Mononuclear cell (primary cell): ENCODE data around the gene INTU. TPM values are rescaled to one million over a fixed set of nuclear protein-coding genes. Genes with fewer than 3 reads are reported as not detected.
"Not testable (repeated sequence)": the region's sequence is repeated elsewhere in the genome, so short reads cannot be mapped to it uniquely, and the experiment has no call there.

Source experiments
- H3K27me3 ChIP-seq: 2 replicates; pipeline ENCODE4 v1.6.0; 2011; ENCODE audit warnings: low read length, control low read depth; ENCODE audit not compliant: insufficient read depth
- H3K4me1 ChIP-seq: 2 replicates; pipeline ENCODE4 v1.5.1; 2011; ENCODE audit warnings: mild to moderate bottlenecking, low read length, control low read depth; ENCODE audit not compliant: insufficient read depth
- H3K4me3 ChIP-seq: 2 replicates; pipeline ENCODE4 v1.5.1; 2011; ENCODE audit warnings: mild to moderate bottlenecking, low read length, moderate library complexity
- H3K9me3 ChIP-seq: 2 replicates; pipeline ENCODE4 v1.5.1; 2011; ENCODE audit warnings: low read depth, mild to moderate bottlenecking, control low read depth, low read length
- total RNA-seq: library from RNA; depleted of rRNA; stranded (reverse); fragments of >200 nt; gene quantifications from one replicate; pipeline ENCODE4 v1.2.3, GENCODE V29; 2012

INTU gene
- total RNA-seq, 1 donor, result 0.10 TPM

DNA sequence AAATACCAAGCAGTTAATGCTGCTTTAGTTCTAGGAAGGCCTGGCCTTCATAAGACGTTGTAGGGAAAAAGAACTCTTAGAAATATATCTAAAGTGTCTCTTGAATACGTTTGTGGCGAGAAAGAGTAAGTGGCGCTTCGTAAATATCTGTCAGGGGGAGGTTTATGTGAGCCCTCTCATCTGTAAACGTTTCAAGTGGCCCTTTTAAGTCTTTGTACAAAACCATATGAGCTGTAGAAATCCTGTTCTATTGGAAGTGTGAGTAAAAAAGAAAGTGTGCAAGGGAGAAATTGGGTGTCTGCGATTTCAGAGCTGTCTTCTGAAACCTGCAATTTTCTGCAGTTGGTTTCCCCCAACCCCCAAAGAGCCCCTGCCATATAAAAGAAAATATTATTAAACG is 8.6 kb upstream of the INTU start:
- Histone ChIP-seq H3K27me3 (peaks cover 71% of the 10 kb centered on the region), H3K4me3 (no peak overlapping the region)

DNA sequence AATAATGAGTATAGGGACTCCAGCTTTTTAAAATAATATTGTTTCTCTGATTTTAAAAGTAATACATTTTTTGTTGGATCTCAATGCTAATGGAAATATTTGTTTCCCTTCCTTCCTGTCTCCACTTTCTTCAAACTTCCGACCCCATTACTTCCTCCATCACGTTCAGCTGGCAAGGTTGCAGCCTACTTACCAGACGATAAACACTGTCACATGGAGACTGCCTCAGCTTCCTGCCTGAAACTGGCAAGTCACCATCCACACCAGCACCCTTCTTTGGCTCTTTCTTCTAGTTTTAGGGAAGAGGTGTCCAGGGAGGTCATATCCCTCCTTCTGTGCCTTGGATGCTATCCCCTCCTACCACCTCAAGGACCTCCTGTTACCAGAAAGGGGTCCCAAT is 3.4 kb upstream of the INTU start:
- H3K4me3 ChIP-seq, result no peak overlapping the region
- H3K4me1 ChIP-seq, result peaks cover 9% of the 10 kb centered on the region
- peaks cover 32% of the 10 kb centered on the region for H3K27me3 ChIP-seq

More for the DNA sequence above, 8.6 kb upstream of the INTU start:
- Histone ChIP-seq H3K4me1 (peaks cover 13% of the 10 kb centered on the region), H3K9me3 (no peaks in the 10 kb centered on the region)

DNA sequence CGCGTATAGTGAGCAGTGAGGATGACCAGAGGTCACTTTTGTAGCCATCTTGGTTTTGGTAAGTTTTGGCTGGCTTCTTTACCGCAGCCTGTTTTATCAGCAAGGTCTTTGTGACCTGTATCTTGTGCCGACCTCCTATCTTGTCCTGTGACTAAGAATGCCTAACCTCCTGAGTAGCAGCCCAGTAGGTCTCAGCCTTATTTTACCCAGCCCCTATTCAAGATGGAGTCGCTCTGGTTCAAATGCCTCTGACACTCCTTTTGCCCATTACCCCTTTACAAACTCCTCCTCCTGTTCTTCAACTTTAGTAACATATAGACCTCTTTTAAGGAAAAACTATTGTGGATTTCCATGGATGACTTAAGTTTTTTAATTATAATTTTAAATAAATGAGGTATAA is 2.6 kb upstream of the INTU start:
- Histone ChIP-seq H3K9me3 (no peaks in the 10 kb centered on the region), H3K4me3 (no peak overlapping the region)

More for the DNA sequence above, 3.4 kb upstream of the INTU start:
- H3K9me3 ChIP-seq, result no peaks in the 10 kb centered on the region

DNA sequence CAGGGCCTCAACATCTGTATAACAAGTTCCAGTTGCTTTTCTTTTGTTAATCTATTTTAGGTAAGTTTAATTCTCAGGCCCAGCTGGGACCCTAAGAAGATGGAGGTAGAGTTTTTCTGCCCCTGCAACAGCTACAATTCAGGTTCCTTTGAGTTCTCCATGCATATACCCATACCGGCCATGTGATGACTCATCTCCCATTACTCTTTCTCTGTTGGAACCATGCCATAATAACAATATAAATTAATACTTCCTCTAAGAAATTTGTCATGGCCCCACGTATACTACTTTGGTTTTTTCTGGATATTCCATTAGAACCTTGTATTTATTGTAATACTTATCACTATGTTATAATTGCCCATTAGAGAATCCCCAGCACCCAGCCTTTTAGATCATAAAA is 1.3 kb upstream of the INTU start:
- Histone ChIP-seq H3K9me3 (no peaks in the 10 kb centered on the region), H3K4me1 (peaks cover 9% of the 10 kb centered on the region), H3K27me3 (peaks cover 16% of the 10 kb centered on the region), H3K4me3 (no peak overlapping the region)

More for the DNA sequence above, 2.6 kb upstream of the INTU start:
- Histone ChIP-seq H3K4me1 (peaks cover 9% of the 10 kb centered on the region), H3K27me3 (peaks cover 24% of the 10 kb centered on the region)

DNA sequence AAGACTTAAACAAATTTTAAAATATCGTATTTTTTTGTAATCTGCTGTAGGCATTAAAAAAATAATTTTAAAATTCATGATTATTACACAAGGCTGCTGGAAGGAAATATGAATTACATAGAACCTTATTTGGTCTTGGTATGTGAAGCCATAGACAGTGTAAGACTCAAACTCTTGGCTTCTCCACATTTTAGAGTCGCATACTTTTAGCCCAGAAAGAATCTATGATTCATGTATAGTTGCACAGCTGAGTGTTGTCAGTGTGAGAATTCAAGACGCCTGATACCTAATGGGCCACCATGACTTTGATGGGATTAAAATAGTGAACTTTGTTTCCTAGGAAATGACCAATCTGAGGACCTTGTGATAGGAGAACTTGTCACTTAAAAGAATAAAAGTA is 1.4 kb downstream of the INTU start:
- Histone ChIP-seq H3K4me3 (no peak overlapping the region), H3K27me3 (peaks cover 11% of the 10 kb centered on the region), H3K4me1 (peaks cover 9% of the 10 kb centered on the region), H3K9me3 (no peaks in the 10 kb centered on the region)

DNA sequence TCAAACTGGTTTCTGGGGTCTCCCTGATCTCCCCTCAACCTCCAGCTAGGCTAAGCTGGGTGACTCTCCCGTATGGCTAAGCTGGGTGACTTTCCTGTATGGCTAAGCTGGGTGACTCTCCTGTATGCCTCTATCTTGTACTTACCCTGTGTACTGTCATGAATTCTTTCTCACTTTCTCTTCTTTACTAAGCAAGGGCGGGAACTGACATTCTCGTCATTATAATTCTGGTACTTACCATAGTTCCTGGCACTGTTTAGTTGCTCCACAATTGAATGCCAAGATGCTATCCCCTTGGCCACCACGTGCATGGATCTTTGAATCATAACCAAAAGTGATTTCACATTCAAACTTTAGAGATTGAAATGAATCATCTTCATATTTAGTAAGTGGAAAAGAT is 8.8 kb downstream of the INTU start:
- H3K27me3 ChIP-seq, result no peaks in the 10 kb centered on the region
- no peaks in the 10 kb centered on the region for H3K9me3 ChIP-seq
- H3K4me1 ChIP-seq, result no peaks in the 10 kb centered on the region
- no peak overlapping the region for H3K4me3 ChIP-seq

DNA sequence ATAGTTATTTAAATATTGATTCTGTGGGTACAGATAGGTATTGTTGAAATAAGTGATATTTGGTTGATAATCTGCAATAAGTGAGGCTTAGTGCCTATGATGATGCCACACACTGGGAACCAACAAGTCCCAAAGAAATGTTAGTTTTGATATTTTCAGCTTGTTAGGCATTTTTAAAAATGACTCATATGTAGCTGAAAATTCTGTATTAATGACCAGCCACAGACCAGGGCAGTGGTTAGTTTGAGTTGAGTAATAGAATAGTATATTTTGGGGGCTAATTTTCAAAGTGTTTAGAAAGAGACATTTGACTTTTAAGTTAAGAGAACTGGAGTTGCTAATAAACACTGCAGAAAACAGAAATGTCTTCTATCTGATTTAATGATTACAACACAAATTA is 9.4 kb downstream of the INTU start:
- H3K4me3 ChIP-seq, result no peak overlapping the region
- no peaks in the 10 kb centered on the region for H3K9me3 ChIP-seq
- no peaks in the 10 kb centered on the region for H3K27me3 ChIP-seq
- no peaks in the 10 kb centered on the region for H3K4me1 ChIP-seq

DNA sequence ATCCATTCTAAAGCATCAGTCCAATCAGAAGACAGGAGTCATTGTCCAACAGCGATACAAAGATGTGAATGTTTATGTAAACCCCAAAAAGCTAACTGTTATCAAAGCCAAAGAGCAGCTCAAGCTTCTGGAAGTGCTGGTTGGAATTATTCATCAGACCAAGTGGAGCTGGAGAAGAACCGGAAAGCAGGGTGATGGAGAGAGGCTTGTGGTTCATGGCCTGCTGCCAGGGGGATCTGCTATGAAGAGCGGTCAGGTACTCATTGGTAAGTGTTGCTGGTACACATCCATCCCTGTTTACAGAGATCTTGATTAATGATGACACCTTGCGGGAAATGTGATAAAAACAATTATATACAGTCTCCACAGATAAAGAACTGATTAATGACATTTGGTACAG is 11.0 kb downstream of the INTU start:
- Histone ChIP-seq H3K27me3 (no peaks in the 10 kb centered on the region), H3K4me1 (no peaks in the 10 kb centered on the region), H3K4me3 (no peak overlapping the region), H3K9me3 (no peaks in the 10 kb centered on the region)

DNA sequence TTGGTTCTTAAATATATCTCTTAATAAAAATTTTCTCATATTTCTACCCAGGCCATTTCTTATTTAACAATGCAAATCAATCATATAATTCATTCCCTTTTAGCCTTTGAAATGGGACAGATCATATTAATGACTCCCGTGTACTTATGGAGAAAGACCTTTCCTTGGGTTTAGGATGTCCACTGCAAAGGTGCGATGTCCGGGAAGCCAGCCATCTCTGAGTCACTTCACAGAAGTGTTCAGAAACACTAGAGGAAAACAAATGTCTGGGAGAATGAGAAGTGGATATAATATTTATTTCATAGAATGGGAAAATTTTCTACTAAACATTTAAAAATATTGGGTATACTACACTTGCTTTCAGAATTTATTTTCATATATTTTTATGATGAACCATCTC is 15.3 kb downstream of the INTU start:
- no peaks in the 10 kb centered on the region for H3K9me3 ChIP-seq
- no peaks in the 10 kb centered on the region for H3K27me3 ChIP-seq
- no peaks in the 10 kb centered on the region for H3K4me1 ChIP-seq
- no peak overlapping the region for H3K4me3 ChIP-seq

DNA sequence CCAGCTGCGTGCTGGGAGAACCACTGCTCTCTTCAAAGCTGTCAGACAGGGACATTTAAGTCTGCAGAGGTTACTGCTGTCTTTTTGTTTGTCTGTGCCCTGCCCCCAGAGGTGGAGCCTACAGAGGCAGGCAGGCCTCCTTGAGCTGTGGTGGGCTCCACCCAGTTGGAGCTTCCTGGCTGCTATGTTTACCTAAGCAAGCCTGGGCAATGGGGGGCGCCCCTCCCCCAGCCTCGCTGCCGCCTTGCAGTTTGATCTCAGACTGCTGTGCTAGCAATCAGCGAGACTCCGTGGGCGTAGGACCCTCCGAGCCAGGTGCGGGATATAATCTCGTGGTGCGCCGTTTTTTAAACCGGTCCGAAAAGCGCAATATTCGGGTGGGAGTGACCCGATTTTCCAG is 22.8 kb downstream of the INTU start:
- not testable (repeated sequence) for H3K4me3 ChIP-seq, H3K27me3 ChIP-seq, H3K9me3 ChIP-seq, H3K4me1 ChIP-seq

DNA sequence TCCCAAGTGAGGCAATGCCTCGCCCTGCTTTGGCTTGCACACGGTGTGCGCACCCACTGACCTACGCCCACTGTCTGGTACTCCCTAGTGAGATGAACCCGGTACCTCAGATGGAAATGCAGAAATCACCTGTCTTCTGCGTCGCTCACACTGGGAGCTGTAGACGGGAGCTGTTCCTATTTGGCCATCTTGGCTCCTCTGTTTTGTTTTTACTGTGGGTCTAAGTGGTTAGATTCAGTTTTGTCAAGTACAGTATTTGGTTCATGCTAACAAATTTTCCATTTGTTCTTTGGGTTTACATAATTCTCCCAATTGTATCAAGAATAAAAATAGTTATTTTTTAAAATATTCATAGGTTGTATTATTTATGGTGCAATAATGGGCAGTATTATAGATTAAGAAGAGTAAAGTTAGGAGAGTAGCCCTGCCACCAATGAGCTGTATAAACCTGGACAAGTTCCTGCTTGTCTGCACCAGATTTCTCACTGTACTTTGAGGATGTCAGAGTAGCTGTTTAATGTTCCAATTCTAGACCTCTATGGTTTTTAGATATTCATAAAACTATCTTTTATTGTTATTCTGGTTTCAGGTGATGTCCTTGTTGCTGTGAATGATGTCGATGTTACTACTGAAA is 23.4 kb downstream of the INTU start:
- H3K27me3 ChIP-seq, result no peaks in the 10 kb centered on the region
- H3K4me3 ChIP-seq, result no peak overlapping the region
- no peaks in the 10 kb centered on the region for H3K4me1 ChIP-seq
- H3K9me3 ChIP-seq, result no peaks in the 10 kb centered on the region

DNA sequence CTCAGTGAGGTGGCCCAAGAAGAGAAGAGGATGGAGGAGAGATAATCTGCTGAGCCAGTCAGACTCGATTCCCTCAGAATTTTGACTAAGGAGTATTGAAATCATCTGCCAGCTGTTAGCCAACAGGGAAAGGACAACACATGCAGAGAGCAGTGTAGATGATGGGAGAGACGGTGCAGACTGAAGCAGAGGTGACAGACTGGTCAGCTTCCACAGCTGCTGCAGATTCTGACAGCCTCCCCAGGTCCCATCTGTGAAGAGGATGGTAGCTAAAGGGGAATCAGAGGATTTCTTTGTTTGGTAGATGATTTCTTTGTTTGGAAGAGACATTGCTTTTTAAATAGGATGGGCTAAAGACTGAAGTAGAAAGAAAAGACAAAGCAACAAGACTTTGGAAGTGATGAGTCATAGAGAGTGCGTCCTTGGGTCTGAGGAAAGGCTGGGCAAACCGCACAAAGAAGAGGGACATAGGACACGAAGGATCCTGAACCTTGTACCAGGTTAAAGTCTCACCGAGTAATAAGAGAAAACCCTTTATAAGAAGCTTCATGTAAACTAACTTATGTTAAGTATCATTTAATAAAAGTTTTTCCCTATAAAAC is 27.6 kb downstream of the INTU start:
- no peaks in the 10 kb centered on the region for H3K4me1 ChIP-seq
- no peaks in the 10 kb centered on the region for H3K9me3 ChIP-seq
- no peak overlapping the region for H3K4me3 ChIP-seq
- H3K27me3 ChIP-seq, result no peaks in the 10 kb centered on the region

DNA sequence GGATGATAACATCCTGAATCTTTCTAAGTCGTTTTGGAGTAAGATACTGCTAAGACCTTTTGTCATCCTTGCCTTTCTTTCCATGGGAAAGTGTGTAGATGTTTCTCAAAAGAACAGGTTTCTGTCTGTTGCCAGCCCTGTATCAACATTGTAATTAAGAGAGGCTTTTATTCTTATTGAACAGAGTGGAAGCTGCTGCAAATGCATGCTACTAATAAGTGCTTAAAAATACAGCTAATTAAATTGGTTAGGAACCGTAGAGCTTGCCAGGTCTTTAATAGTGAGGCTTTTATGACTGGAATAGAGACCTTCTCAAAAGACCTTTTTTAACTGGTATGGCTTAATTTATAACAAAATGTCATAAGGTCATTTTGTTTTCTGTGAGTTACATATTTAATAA is 34.4 kb downstream of the INTU start:
- Histone ChIP-seq H3K4me1 (no peaks in the 10 kb centered on the region), H3K27me3 (no peaks in the 10 kb centered on the region), H3K9me3 (no peaks in the 10 kb centered on the region), H3K4me3 (no peak overlapping the region)

DNA sequence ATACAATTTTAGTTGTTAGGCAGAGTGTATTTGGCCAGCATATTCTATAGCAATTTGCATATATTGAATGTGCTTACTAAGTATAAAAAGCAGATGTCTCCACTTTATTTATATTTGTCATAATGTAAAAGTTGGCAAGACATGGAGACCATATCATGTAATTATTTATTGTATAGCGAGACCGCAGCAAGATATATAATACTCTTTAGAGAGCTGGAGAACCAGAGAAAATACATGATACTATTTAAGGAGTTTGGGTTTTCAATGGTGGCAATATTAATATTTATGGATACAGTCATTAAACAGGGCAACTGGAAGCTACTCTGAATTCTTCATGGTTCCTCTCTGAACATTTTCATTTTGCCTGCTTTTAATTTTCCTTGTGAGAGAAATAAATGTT is 35.0 kb downstream of the INTU start:
- no peaks in the 10 kb centered on the region for H3K4me1 ChIP-seq
- H3K27me3 ChIP-seq, result no peaks in the 10 kb centered on the region
- H3K4me3 ChIP-seq, result no peak overlapping the region
- no peaks in the 10 kb centered on the region for H3K9me3 ChIP-seq

DNA sequence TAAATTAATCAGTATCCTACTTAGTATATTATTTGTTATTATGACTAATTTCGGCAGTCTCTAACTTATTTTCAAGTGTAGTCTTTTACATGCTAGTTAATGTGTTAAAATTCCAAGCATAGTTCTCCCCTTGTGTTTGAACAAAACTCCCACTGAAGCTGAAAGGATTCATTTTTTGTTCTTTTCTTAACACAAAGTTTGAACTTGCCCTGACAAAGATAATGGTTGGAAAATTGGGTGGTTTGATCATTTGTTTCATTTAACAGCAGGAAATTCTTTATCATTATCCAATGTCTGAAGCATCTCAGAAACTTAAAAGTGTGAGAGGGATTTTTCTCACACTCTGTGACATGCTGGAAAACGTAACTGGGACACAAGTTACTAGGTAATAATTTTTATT is 36.0 kb downstream of the INTU start:
- Histone ChIP-seq H3K4me1 (no peaks in the 10 kb centered on the region), H3K9me3 (no peaks in the 10 kb centered on the region), H3K4me3 (no peak overlapping the region), H3K27me3 (no peaks in the 10 kb centered on the region)

DNA sequence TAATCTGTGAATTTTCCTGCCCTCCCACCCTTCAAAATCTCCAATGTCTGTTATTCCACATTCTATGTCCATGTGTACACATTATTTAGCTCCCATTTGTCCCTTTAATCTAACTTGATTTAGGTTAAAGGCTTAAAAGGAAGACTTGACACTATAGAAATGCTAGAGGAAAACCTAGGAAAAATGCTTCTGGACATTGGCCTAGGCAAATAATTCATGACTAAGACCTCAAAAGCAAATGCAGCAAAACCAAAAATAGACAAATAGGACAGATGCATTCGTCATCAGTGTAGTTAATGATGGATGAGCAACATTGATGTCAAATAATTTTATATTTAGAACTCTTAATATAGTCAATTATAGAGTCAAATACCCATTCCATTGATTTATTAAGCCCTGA is 36.9 kb downstream of the INTU start:
- no peaks in the 10 kb centered on the region for H3K4me1 ChIP-seq
- H3K4me3 ChIP-seq, result no peak overlapping the region
- H3K9me3 ChIP-seq, result no peaks in the 10 kb centered on the region
- H3K27me3 ChIP-seq, result no peaks in the 10 kb centered on the region
